Glomerular endothelial cell (primary cell): ENCODE results near the gene CRISPLD2. TPM values are rescaled to one million over a fixed set of nuclear protein-coding genes. Genes with fewer than 3 reads are reported as not detected.
A peak's percentile ranks its signal among the peaks of the same experiment; 100 is the strongest.

Experiments used
- DNase-seq: peaks from one replicate; pipeline ENCODE4 v3.0.0-alpha.2; 2011; ENCODE audit warnings: low read depth, low spot score; ENCODE audit errors: extremely low read depth
- total RNA-seq: library from RNA; depleted of rRNA; stranded (reverse); fragments of >200 nt; gene quantifications from 2 replicates; pipeline ENCODE4 v1.2.3, GENCODE V29; 2015

The CRISPLD2 gene
- total RNA-seq, 1 donor from 2014 or later: 9.9 TPM

DNA sequence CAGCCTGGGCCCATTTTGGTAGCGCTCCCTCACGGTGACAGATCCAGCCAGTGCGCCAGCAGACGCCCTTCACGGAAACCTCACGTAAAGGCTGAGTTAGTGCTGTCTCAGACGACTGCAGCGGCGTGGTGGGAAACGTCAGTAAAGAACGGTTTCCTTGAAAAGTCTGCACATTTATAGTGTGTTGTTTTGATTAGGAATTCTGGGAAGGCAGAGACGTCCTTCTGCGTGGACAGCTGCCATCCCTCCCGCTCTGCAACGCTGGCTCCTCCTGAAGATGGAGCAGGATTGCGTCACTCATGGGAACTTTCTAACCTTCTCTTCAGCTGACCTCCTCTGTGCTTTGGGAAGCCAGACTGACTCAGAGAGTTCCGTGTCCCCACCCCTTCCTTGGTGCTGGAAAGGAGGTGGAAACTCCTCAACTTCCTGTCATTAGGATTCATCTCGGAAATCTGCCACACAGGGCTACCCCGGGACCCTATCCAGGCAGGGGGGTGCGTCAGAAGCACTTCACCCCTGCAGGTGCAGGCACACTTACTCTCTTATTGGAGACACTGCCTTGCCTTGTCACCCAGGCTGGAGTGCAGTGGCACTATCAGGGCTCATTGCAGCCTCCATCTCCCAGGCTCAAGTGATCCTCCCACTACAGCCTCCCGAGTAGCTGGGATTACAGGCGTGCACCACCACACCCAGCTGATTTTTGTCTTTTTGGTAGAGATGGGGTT is 24.3 kb upstream of the CRISPLD2 start:
- DNase-seq: no peak

DNA sequence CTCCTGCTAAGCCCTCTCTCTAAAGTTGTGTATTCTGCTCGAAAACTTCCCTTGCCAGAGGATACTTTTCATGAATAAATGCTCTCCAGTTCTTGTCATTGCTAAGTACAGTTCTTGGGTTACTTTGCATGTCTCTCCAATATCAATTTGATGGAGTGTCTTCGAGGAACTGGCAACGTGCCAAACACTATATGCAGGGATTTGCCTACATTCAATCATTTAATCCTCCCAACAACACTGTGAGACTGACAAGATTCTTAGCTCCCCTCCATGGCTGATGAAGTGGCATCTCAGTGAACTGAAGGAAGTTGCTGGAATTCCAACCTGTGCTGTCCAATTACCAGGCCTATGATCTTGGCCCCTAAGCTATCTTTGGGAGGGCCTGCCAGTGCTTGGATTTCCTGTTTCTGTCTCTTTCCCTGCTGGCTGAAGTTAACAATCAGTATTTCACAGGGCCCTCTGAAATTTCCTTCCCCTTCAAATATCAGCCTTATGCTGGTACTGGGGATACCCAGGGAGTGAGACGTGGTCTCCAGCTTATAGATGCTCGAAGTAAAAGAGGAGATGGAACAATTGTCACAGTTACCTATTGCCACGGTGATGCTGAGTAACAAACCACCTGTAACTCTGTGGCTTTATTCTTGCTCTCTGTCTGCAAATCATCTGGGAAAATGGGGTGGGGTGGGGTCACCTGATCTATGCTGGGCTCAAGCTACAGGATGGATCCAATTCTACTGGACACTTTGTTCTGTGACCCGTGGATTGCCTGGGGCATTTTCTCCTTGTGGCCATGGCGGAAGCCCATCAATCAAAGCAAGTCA is 19.4 kb upstream of the CRISPLD2 start:
- DNase-seq: no peak

DNA sequence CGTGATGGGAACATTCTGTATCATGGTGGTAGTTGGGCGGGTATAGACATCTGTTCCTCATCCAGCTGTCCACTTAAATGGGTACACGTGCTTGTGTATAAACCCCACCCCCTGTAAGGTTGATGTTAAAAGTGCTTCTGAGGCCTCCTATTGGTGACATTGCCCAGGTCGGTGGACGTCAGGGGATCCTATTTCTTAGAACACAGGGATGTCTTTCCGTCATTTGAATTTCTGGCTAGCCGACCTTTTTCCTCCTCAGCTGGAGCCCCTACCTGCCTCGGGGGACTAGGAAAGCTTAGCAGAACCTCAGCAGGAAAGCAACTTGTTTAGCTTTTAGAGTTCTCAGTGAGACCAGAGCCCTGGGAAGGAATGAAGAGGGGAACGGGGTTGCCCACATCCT is 16.6 kb upstream of the CRISPLD2 start:
- DNase-seq: no peak

DNA sequence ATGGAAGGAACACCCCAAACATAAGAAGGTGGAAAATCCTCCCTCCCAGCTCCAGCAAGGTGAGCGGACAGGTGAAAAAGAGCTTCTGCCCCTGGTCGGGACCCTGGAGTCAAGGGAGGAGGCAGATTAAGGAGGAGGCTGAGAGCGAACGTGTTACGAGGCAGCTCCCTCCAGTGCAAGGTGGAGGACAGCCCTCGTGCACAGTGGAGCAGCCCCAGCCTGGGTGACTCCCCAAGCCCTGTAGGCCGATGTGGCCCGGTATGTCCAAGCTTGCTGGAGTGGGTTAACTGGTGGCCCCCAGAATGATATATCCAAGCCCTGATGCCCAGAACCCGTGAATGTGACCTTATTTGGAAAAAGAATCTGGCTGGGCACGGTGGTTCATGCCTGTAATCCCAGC is 15.5 kb upstream of the CRISPLD2 start:
- DNase-seq: no peak

DNA sequence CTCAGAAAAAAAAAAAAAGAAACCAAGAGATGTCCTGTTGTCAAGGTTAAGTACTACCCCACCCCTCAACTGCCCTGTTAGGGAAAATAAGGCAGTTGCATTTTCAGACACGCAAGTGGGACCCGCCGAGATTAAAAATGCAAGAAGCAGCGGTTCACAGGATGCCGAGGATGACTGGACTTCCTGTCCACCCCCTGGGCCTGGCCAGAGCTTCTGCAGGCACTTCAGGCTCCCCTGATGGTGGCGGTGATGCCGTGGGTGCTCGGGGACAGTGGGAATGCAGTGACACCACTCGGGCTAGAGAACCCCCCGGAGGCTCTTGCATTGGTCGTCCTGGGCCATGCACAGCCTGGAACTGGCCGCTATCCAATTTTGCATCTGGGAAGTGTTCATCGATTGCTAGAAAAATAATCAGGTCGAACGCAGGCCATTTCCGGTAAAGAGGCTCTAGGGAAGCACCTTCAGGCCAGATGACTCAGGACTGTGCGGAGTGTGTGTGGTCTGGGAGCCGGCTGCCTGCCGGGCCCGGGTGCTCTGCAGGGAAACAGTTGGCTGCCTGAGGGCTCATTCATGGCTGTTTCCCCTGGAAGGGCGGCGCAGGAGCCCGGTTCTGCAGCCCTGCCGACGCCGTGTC is 13.4 kb upstream of the CRISPLD2 start:
- peak; percentile 64 for DNase-seq

DNA sequence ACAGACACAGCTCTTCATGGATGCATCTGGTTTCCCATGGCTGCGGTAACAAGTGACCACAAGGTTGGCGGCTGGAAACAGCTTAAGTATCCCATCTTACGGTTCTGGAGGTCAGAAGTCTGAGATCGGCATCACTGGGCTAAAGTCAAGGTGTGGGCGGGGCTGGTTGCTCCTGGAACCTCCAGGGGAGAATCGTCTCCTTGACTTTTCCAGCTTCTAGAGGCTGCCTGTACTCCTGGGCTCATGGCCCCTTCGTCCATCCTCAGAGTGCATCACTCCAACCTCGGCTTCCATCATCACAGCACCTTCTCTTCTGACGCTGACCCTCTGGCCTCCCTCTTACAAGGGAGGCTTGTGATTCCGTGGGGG is 12.9 kb upstream of the CRISPLD2 start:
- no peak for DNase-seq

DNA sequence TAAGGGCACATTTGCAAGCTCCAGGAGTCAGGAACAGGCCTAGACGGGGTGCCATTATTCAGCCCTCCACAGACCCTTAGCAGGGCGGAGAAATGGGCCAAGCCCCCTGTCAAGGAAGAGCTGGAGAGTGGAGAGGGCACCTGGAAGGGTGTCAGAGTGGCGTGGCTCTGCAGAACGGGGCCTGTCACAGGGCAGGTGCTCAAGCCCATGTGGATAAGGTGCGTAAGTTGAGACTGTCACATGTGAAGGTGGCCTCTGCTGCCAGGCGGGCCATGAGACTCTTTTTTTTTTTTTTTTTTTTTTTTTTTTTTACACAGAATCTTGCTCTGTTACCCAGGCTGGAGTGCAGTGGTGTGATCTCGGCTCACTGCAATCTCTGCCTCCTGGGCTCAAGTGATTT is 12.0 kb upstream of the CRISPLD2 start:
- no peak for DNase-seq

DNA sequence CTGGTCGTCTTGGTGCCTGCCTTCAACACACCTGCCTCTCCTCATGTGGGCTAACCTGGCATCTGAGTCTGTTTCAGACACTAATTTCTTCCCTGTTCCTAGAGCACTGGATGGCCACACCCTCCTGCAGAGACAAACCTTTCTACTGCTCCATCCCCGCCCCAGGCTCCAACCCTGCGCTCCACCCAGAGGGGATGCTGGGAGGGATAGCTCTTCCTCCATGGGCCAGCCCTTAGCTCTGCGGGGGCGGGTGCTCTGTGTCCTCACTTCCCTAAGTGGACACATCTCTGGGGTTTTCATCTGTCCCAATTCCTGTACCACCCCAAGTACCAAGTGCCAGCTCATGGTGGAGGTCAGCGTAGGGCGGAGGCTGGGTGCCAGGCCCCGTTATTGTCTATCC is 11.0 kb upstream of the CRISPLD2 start:
- no peak for DNase-seq

DNA sequence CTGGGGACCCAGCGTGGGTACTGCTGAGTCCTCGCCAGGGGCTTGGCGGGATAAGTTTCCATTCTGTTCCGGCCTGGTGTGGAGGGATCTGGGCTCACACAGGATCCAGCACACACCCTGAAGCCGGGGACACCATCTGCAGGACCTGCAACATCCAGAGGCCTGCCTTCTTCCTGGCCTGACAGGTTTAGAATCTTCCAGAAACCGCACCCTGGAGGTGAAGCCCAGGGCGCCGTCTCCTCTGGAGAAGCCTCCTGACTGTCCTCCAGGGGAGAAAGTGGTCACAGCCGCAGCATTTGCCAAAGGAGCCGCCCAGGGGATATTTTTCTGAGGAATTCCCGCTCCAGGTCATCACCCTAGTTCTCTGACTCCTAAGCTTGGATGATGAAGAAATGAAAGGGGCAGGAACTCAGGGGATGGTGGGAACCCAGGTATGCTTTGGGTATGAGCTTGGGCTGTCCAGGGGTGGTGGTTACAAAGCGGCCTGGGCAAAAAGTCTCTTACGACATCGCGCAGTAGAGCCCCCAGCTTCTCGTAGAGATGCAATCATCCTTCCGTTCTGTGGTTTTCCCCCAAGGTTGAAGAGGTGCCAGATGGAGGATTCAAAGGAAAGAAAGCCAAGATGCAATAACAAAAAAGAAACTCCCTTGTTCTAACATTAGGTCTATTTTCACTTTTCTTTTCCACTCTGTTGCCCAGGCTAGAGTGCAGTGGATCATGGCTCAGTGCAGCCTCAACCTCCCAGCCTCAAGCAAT is 9.1 kb upstream of the CRISPLD2 start:
- no peak for DNase-seq

DNA sequence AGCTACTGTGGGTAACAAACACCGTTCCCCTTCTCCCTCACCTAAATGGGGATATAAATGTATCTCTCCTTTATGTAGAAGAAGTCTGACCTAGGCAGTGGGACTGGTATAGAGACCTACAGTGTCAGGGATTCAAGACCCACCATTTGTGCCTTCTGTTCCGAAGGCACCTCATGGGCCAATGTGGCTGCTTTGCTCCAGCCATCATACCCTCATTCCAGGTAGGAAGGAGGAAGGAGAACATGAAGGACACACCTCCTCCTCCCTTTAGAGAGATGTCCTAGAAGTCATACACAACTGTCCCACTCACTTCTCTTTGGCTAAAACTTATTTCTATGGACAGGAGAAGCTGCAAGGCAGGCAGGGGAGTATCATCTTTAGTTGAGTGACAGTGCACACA is 8.3 kb upstream of the CRISPLD2 start:
- DNase-seq: no peak

DNA sequence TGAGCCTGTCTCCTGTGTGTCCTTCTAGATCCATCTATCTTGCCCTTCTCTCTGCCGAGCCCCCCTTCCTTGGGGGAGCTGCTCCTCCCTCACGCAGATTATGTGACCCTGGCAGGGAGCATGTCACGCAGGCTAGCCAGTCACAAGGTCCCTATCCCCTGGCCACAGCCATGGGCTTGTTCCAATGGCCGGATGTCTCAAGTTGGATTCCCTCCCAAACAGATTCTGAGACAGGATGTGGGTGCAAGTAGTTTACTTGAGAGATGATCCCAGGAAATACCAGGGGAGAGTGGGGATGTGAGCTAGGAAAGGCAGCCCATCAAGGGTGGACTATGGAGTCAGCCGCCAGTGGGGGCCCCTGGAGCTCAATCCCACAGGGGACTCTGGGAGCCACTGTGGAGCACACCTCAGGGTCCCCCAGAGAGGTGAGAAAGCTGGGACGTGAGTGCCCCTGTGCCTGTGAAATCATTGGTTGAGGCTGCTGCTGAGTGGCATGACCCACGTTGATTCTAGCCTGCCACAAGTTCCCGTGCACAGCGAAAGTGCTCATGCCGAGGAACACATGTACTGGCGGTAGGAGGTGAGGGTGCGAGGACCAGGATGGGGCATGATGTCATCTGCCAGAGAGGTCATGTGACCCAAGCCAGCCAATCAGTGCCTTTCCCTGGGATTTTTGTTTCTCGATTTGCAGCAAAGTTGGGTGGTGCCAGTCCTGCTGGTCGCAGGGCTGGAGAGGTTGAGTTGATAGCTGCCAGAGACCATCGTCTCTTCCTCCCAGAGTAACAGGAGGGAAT is 6.4 kb upstream of the CRISPLD2 start:
- no peak for DNase-seq

DNA sequence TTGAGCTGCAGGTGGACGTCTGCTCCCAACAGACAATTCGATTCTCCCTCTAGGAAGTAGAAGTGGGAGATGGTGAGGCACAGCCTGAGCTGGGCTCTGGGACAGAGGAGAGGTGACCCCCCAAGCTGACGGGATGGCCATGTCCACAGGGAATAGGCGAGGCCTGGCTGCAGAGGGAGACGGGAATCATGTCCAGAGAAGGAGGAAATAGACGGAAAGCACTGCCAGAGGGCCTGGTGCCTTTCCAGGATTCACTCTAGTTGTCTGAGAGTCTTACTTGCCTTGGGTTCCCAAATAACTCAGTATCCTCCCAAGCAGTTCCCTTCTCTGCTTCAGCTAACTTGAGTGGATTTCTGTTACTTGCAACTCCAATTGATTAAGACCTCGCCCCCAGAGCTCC is 4.3 kb upstream of the CRISPLD2 start:
- no peak for DNase-seq

DNA sequence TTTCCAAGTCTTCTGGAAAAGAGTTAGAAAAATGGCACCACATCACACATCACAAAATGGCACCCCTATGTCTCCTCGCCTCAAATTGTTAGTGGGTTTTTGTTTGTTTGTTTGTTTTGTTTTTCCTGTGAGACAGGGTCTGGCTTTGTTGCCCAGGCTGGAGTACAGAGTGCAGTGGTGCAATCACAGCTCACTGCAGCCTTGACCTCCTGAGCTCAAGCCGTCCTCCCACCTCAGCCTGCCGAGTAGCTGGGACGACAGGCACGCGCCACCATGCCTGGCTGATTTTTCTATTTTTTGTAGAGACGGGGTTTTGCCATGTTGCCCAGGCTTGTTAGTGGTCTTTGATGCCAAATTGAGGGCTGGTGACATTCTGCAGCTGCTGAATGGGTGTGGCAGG is 3.8 kb upstream of the CRISPLD2 start:
- no peak for DNase-seq

DNA sequence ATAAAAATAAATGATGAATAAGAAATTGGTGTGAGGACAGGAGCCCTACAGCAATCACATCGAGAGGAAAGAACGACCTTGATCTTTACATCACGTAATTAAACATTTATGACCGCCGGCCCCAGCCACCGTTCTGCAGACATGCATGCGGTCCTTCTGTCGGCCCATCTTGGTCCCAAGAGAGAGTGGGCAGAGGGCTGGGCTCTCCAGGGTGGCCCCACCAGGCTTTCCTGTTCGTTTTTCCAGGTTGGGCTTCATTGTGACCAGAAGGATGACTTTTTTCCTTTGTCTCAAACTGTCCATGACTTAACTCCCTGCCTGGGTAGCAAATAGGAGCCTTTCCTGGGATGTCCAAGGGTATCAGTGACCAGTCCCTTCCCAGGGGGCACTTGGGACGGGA is 3.3 kb upstream of the CRISPLD2 start:
- DNase-seq: no peak

DNA sequence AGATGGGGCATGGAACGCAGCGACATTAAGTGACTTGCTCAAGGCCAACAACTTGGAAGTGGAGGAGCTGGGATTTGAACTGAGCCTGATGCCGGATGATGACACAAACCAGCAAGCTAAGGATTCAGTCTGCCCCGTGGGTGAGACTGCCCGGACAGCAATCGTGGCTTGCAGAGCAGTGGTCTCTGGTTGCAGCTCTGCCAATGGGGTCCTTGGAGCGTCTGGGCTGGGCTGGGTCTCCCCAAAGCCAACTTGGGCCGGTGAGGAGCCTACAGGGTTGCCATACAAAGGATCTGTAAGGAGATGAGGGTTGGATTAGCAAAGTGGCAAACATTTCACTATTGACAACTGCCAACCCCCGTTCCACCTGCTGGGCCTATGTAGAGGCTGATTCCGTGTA is 2.6 kb upstream of the CRISPLD2 start:
- DNase-seq: no peak

DNA sequence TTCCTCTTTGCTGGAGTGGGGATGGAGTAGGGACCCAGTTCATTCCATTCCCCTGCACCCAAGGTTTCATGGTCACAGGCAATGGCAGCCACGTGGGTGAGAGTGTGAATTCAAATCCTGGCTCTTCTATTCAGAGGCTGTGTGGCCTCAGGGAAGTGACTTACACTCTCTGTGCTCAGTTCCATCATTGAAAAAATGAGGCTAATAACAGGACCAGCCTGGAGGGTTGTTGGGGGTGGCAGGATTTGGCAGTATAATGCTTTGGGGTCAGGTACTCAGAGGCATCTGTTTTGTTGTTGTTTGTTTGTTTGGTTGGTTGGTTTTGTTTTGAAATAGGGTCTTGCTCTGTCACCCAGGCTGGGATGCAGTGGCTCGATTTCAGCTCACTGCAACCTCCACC is 2.2 kb upstream of the CRISPLD2 start:
- DNase-seq: no peak

DNA sequence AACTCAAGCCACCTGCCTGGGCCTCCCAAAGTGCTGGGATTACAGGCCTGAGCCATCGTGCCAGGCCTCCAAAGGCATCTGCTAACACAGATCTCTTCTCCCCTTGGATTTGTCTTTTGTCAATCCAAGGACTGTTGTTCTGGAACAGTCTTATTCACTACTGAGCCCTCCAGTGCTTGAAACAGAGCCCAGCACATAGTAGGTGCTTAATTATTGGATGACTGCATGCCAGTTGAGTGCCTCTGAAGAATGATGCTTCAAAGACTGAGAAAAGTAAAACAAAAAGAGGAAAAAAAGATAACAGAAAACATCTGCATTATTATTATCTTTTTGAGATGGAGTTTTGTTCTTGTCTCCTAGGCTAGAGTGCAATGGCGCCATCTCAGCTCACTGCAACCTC is 1.7 kb upstream of the CRISPLD2 start:
- no peak for DNase-seq

DNA sequence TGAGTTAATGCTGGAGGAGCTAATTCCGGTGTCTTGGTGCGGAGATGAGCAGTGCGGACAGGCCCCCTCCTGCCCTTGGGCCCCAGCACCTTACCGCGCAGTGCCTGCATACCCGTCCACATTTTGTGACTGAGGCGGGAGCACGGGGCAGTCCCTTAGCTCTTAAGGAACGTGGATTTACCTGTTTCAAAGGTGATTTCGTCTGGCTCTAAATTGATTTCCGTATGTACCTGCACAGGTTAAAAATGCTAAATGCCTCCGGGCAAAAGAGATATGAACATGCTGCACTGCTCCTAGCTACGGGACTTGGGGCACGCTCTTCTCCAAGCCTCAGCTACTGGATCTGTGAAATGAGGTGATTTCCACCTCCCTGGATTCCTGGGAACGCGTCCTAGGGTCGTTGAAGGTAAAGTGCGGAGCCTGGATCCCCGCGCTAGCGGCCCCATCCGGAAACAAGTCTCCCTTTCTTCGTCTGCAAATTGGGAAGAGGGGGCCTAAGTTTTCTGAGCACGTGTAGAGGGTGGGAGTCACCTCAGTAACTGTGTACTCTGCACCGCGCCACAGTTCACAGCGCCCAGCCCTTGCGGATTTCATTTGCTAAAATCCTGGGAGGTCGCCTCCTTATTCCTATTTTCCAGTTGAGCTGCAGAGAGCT is 669 bp upstream of the CRISPLD2 start:
- DNase-seq: no peak

DNA sequence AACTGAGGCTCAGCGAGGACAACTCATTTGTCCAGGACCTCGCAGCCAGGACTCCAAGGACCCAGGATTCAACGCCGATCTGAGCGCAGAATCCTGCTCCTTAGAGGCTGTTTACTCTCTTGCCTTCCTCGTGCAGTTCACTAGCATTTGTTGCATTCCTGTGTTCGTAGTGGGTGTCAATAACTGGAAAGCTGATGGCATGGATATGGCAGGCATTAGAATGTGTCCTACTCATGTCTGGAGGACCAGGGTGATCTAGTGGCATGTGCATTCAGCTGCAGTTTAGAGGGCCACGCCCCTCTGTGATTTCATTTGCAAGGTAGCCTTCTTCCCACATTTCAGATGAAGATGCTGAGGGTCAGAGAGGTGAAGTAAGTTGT is 510 bp downstream of the CRISPLD2 start:
- no peak for DNase-seq

DNA sequence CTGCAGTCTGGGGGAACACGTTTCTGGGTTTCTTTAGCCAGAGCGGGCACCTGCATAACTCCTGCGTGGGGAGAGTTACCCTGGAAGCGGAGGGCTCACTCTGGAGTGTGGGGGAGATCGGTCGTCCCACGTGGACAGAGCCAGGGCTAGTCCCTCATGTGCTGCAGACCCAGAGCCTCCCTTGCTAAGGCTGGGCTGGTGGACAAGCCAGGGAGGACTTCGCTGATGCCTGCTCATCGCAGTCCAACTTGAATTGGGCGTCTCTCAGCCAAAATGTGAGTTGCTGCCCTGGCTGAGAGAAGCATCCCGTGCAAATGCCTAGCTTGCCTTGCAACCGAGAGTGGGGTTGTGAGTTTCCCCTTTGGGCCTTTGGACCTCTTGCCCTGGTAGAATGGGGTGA is 986 bp downstream of the CRISPLD2 start:
- DNase-seq: no peak
